PC-9 (cell line): ENCODE data around the gene TBL1XR1. TPM values are rescaled to one million over a fixed set of nuclear protein-coding genes. Genes with fewer than 3 reads are reported as not detected.

ENCODE experiments used
- Bru-seq: library from RNA; stranded (reverse); fragments of 400-500 nt; gene quantifications from one replicate; lab custom pipeline; 2021; lab: Mats Ljungman, UMichigan
- BruChase-seq, 2 experiments: library from RNA; stranded (reverse); fragments of 400-500 nt; gene quantifications; one replicate each; lab custom pipeline; 2021; lab: Mats Ljungman, UMichigan
- BruUV-seq: library from RNA; stranded (reverse); fragments of 400-500 nt; replicated peaks from 2 replicates; lab custom pipeline; 2021; lab: Mats Ljungman, UMichigan
- CTCF ChIA-PET: fragments of 300-600 bp; sonication (Branson Sonifier 250); formaldehyde crosslinking; loops from one replicate; lab custom pipeline; 2022; ENCODE audit warnings: antibody characterized with exemption; lab: Charles Lee
- POLR2A ChIA-PET: fragments of 300-600 bp; sonication (Branson Sonifier 250); formaldehyde crosslinking; loops from one replicate; lab custom pipeline; 2022; ENCODE audit warnings: antibody characterized with exemption; ENCODE audit not compliant: unreplicated experiment; lab: Charles Lee
- DNase-seq, 2 experiments: peaks; one replicate each; pipeline versions ENCODE4 v3.0.0 to v3.0.0-alpha.2; 2015 to 2022; ENCODE audit warnings: mixed read lengths in 1 of 2
- H2AFZ ChIP-seq: fragments of 200-600 bp; sonication (generic); 2 replicates; pipeline ENCODE4 v1.8.1; 2017; ENCODE audit warnings: antibody characterized with exemption
- H3F3A ChIP-seq: fragments of 200-600 bp; sonication (generic); 2 replicates; pipeline ENCODE4 v1.8.1; 2017; ENCODE audit warnings: antibody characterized with exemption, mild to moderate bottlenecking, low read depth; ENCODE audit not compliant: insufficient read depth
- H3K27ac ChIP-seq: fragments of 200-600 bp; sonication (generic); 2 replicates; pipeline ENCODE4 v1.6.1; 2016; ENCODE audit warnings: mixed run types
- H3K27me3 ChIP-seq: fragments of 200-600 bp; sonication (generic); 2 replicates; pipeline ENCODE4 v1.6.1; 2016; ENCODE audit warnings: low read depth, mixed run types; ENCODE audit not compliant: insufficient read depth
- H3K36me3 ChIP-seq: fragments of 200-600 bp; sonication (generic); 2 replicates; pipeline ENCODE4 v1.6.1; 2016; ENCODE audit warnings: low read depth, mixed run types
- H3K4me1 ChIP-seq: fragments of 200-600 bp; sonication (generic); replicated peaks from 2 replicates; pipeline ENCODE4 v1.6.1; 2016; ENCODE audit warnings: mixed run types; ENCODE audit not compliant: insufficient read depth
- H3K4me2 ChIP-seq: fragments of 200-600 bp; sonication (generic); 2 replicates; pipeline ENCODE4 v1.6.1; 2017; ENCODE audit warnings: mixed run types
- H3K4me3 ChIP-seq: fragments of 200-600 bp; sonication (generic); 2 replicates; pipeline ENCODE4 v1.6.1; 2016; ENCODE audit warnings: mixed run types
- H3K79me2 ChIP-seq: fragments of 200-600 bp; sonication (generic); 2 replicates; pipeline ENCODE4 v1.6.1; 2017; ENCODE audit warnings: low read depth, mixed run types
- H3K9me2 ChIP-seq: fragments of 200-600 bp; sonication (generic); 2 replicates; pipeline ENCODE4 v1.8.1; 2017; ENCODE audit warnings: mild to moderate bottlenecking; ENCODE audit not compliant: insufficient read depth
- H3K9me3 ChIP-seq: fragments of 200-600 bp; sonication (generic); 2 replicates; pipeline ENCODE4 v1.8.1; 2016; ENCODE audit warnings: low read depth; ENCODE audit not compliant: insufficient read depth
- H4K20me1 ChIP-seq: fragments of 200-600 bp; sonication (generic); 2 replicates; pipeline ENCODE4 v1.8.1; 2017; ENCODE audit not compliant: insufficient read depth
- EZH2 ChIP-seq: fragments of 200-600 bp; sonication (generic); IDR thresholded peaks from 2 replicates; pipeline ENCODE4 v1.8.0; 2017; ENCODE audit warnings: antibody characterized with exemption, low read depth
- intact Hi-C: fragments of 100-400 bp; cut with micrococcal nuclease; formaldehyde crosslinking; loops from one replicate; pipeline ENCODE4 v1.10.0; 2022; ENCODE audit not compliant: unreplicated experiment
- long read RNA-seq: library from polyadenylated mRNA; stranded (forward); transcript quantifications from one replicate; pipeline ENCODE4 v2.0.0, GENCODE V29; 2022
- total RNA-seq: library from RNA; stranded (reverse); gene quantifications from 2 replicates; pipeline ENCODE4 v1.2.3, GENCODE V29; 2021
- TF ChIP-seq, protein P1 (sequence below): fragments of 200-600 bp; sonication (generic); conservative IDR thresholded peaks from 2 replicates; pipeline ENCODE4 v1.6.1; 2017; ENCODE audit warnings: mixed run types, antibody characterized with exemption, mild to moderate bottlenecking, moderate library complexity

Gene TBL1XR1
- total RNA-seq (232 and 243 TPM in 2 replicates), Bru-seq, nascent RNA (percentile 98 among the genes with signal in this experiment), BruChase-seq, experiment 1, labeled RNA remaining after a 2-hour chase (percentile 97 among the genes with signal in this experiment), BruChase-seq, experiment 2, labeled RNA remaining after a 6-hour chase (percentile 93 among the genes with signal in this experiment)
- long read RNA-seq, full-length matches to known transcripts = 10 of 34 reads
- long read RNA-seq, partial matches to known transcripts = 17 of 34 reads
- long read RNA-seq, other reads (novel, unspliced or antisense) = 7 of 34 reads

DNA sequence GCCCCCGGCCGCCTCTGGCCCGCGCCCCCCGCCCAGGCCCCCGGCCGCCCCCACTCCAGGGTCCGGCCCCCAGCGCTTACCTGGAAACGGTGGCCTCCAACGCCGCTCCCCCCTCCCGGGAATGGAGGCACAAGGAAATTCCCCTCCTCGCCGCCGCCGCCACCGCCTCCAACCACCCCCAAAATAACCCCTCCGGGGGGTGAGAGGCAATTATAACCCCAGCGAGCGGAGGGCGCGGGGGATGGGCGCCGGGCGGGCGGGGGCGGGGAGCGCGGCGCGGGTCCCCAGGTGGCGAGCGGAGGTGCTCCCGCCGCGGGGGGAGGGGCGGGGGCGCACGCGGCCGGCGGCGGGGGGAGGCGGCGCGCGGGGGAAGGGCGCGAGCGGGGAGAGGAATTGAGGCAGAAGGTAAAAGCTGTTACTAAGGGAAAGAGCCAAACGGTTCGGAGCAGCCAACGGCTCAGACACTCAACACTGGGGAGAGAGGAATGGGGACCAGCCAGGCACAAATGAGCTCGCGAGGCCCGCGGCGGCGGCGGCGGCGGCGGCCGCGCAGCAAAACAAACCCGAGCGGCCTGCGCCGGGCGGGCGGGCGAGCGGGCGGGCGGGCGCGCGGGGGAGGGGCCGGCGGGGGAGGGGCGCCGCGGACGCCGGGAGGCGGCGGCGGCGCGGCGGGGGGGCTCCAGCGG is at the start of gene TBL1XR1:
Gene TBL1XR1 (minus strand): TSS at position 442 of the 686 bp plus-strand sequence. CDS start 132,505 bp downstream, outside the sequence.
- POLR2A ChIA-PET = interaction anchor here (0.5 to 1.8 kb wide), 4 partner anchors 146 to 687 kb away, joined by 4 to 9 read pairs (median 7); no protein-coding TSS in a partner anchor
- Histone ChIP-seq H3K79me2 (peaks cover 46% of the 10 kb centered on the region), H3K9me2 (no peaks in the 10 kb centered on the region), H3F3A (peaks cover 37% of the 10 kb centered on the region; the same call in 1 of the 2 replicates), H3K4me2 (peak within 1 kb of the TSS; percentile 85), H3K27ac (peak within 1 kb of the TSS; percentile 97), H2AFZ (peak within 1 kb of the TSS; percentile 85), H4K20me1 (no peaks in the 10 kb centered on the region; the same call in 1 of the 2 replicates), H3K9me3 (no peaks in the 10 kb centered on the region), H3K4me1 (peaks cover 44% of the 10 kb centered on the region), H3K36me3 (peaks cover 29% of the 10 kb centered on the region), H3K4me3 (peak within 1 kb of the TSS; percentile 82), H3K27me3 (no peaks in the 10 kb centered on the region)
- CTCF ChIA-PET = interaction anchor here (0.6 to 1.0 kb wide), 4 partner anchors 52 to 327 kb away, joined by 3 to 4 read pairs (median 3); no protein-coding TSS in a partner anchor
- no TSS peak for BruUV-seq
- intact Hi-C loops = loop anchor here (1.0 to 10.0 kb wide), 12 partner anchors 146 to 1188 kb away; no protein-coding TSS in a partner anchor
- TF ChIP-seq EZH2 = no peak
- TF ChIP-seq, protein P1, sequence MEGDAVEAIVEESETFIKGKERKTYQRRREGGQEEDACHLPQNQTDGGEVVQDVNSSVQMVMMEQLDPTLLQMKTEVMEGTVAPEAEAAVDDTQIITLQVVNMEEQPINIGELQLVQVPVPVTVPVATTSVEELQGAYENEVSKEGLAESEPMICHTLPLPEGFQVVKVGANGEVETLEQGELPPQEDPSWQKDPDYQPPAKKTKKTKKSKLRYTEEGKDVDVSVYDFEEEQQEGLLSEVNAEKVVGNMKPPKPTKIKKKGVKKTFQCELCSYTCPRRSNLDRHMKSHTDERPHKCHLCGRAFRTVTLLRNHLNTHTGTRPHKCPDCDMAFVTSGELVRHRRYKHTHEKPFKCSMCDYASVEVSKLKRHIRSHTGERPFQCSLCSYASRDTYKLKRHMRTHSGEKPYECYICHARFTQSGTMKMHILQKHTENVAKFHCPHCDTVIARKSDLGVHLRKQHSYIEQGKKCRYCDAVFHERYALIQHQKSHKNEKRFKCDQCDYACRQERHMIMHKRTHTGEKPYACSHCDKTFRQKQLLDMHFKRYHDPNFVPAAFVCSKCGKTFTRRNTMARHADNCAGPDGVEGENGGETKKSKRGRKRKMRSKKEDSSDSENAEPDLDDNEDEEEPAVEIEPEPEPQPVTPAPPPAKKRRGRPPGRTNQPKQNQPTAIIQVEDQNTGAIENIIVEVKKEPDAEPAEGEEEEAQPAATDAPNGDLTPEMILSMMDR = no peak
- DNase-seq = peak; percentile 92 to 96

GRCh38 chr3:177245250-177245649 is 48.0 kb upstream of the TBL1XR1 start:
- TF ChIP-seq, protein P1 = no peak
- no peak for TF ChIP-seq EZH2
- Histone ChIP-seq H3K9me2 (no peaks in the 10 kb centered on the region), H3K79me2 (no peaks in the 10 kb centered on the region), H3F3A (peaks cover 26% of the 10 kb centered on the region), H3K4me2 (no peak overlapping the region), H2AFZ (no peak overlapping the region), H3K27me3 (no peaks in the 10 kb centered on the region), H3K4me1 (peaks cover 14% of the 10 kb centered on the region), H4K20me1 (no peaks in the 10 kb centered on the region), H3K4me3 (no peak overlapping the region), H3K36me3 (no peaks in the 10 kb centered on the region), H3K9me3 (no peaks in the 10 kb centered on the region), H3K27ac (no peak overlapping the region)
- ChIA-PET CTCF (no interaction called here), POLR2A (no interaction called here)
- no TSS peak for BruUV-seq
- no peak for DNase-seq
- intact Hi-C loops = loop anchor here (5.0 kb wide), 1 partner anchor 37 kb away; no protein-coding TSS in a partner anchor

DNA sequence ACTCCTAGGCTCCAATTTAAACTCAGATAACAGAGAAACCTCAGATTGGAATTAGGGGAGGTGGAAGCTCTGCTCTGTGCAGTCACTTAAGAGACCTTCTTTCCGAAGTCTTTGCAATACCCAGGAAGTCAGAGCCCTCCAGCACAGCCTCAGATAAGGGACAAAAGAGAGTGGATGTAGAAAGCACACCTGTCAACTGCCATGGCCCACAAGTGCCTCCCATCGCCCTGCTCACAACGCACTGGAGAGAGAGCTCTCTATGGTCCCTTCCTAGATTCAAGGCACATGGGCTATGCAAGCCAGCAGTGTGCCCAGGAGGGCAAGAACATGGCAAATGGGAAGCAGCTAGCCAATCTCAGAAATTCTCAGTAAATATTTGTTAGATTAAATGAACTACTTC is 47.3 kb upstream of the TBL1XR1 start:
- H2AFZ ChIP-seq = no peak overlapping the region
- no peaks in the 10 kb centered on the region for H3K9me3 ChIP-seq
- BruUV-seq = no TSS peak
- H3K36me3 ChIP-seq = no peaks in the 10 kb centered on the region
- TF ChIP-seq, protein P1 = no peak
- no peaks in the 10 kb centered on the region for H3K79me2 ChIP-seq
- ChIA-PET CTCF (no interaction called here), POLR2A (no interaction called here)
- no peaks in the 10 kb centered on the region for H3K9me2 ChIP-seq
- no peak overlapping the region for H3K27ac ChIP-seq
- intact Hi-C loops = loop anchor here (5.0 kb wide), 1 partner anchor 38 kb away; no protein-coding TSS in a partner anchor
- H3K4me2 ChIP-seq = no peak overlapping the region
- no peaks in the 10 kb centered on the region for H3K27me3 ChIP-seq
- peaks cover 8% of the 10 kb centered on the region for H3K4me1 ChIP-seq
- peaks cover 21% of the 10 kb centered on the region for H3F3A ChIP-seq
- no peaks in the 10 kb centered on the region for H4K20me1 ChIP-seq
- no peak overlapping the region for H3K4me3 ChIP-seq
- no peak for DNase-seq
